Esophagus squamous epithelium (tissue), 5 donors: ENCODE data around the gene HSD11B2. TPM values are rescaled to one million over a fixed set of nuclear protein-coding genes. Genes with fewer than 3 reads are reported as not detected.

ENCODE experiments used
- DNase-seq: peaks from one replicate; lab custom pipeline; 2025; lab: John Stamatoyannopoulos, UW
- H3K27ac ChIP-seq, 4 donors: fragments of 200-600 bp; sonication (generic); one replicate each; pipeline ENCODE4 v1.5.1; 2016 to 2019; ENCODE audit warnings: mild to moderate bottlenecking in 1 of 4
- H3K27me3 ChIP-seq, 4 donors: fragments of 200-600 bp; sonication (generic); 1 replicate in 3 of 4; 2 replicates in 1 of 4; pipeline versions ENCODE4 v1.5.1 to v1.6.0; 2017 to 2021; ENCODE audit warnings: antibody characterized with exemption in 1 of 4
- H3K36me3 ChIP-seq, 3 donors: fragments of 200-600 bp; sonication (generic); one replicate each; pipeline ENCODE4 v1.5.1; 2016 to 2019
- H3K4me1 ChIP-seq, 3 donors: fragments of 200-600 bp; sonication (generic); one replicate each; pipeline ENCODE4 v1.5.1; 2017 to 2019
- H3K4me3 ChIP-seq, 4 donors: fragments of 200-600 bp; sonication (generic); 1 replicate in 3 of 4; 2 replicates in 1 of 4; pipeline ENCODE4 v1.5.1; 2016 to 2019; ENCODE audit warnings: mild to moderate bottlenecking in 2 of 4, moderate library complexity in 1 of 4
- H3K9me3 ChIP-seq, 3 donors: fragments of 200-600 bp; sonication (generic); one replicate each; pipeline ENCODE4 v1.5.1; 2016 to 2019
- CTCF ChIP-seq, 6 experiments: fragments of 450-650 bp in 4 of 6; fragments of 200-600 bp in 2 of 6; sonication (generic) in 2 of 6; IDR thresholded peaks; one replicate each; pipeline ENCODE4 v1.5.1; 2016 to 2019; ENCODE audit warnings: antibody characterized with exemption in 6 of 6, mild to moderate bottlenecking in 4 of 6, moderate library complexity in 4 of 6
- POLR2A ChIP-seq, 4 donors: fragments of 450-650 bp; IDR thresholded peaks; one replicate each; pipeline ENCODE4 v1.6.1; 2017; ENCODE audit warnings: antibody characterized with exemption in 4 of 4, mild to moderate bottlenecking in 4 of 4, moderate library complexity in 3 of 4
- WGBS, 2 donors: methylation state at CpG; one replicate each; pipeline ENCODE4 v1.1.5; 2018; 5-methylcytosine and 5-hydroxymethylcytosine counted together
- intact Hi-C: fragments of 100-400 bp; cut with DNase I; formaldehyde crosslinking; loops from one replicate; pipeline ENCODE4 v1.15.0; 2022
- total RNA-seq, 4 donors: library from RNA; depleted of rRNA; stranded (reverse); fragments of >200 nt; gene quantifications; one replicate each; pipeline ENCODE4 v1.1.0, GENCODE V29; 2016
- donor health status: DM: yes; HTN: yes; CAD: no.

The HSD11B2 gene
- total RNA-seq, 4 donors from 2014 or later = 2.1 to 13.0 (median 6.7) TPM

- Histone ChIP-seq H3K27ac (no peak overlapping the region), H3K4me3 (no peak overlapping the region), H3K36me3 (no peaks in the 10 kb centered on the region), H3K4me1 (peaks cover 0 to 13% (median 6%) of the 10 kb centered on the region in 3 donors), H3K27me3 (peaks cover 0 to 30% (median 0%) of the 10 kb centered on the region in 4 donors), H3K9me3 (no peaks in the 10 kb centered on the region)
- DNase-seq = no peak
- intact Hi-C loops = loop anchor here (5.0 kb wide), 1 partner anchor 39 kb away; no protein-coding TSS in a partner anchor
- TF ChIP-seq POLR2A (IDR thresholded peaks at IDR 0.05) (no peak), CTCF (IDR thresholded peaks at IDR 0.05) (no peak)
- 54 to 60% methylated on average over 9 of the region's 9 CpGs for WGBS, 2 donors
Measured at GRCh38 chr16:67423611-67424260, 7.2 kb upstream of the HSD11B2 start.

- Histone ChIP-seq H3K36me3 (no peaks in the 10 kb centered on the region), H3K9me3 (no peaks in the 10 kb centered on the region), H3K27me3 (peaks cover 0 to 32% (median 0%) of the 10 kb centered on the region in 4 donors), H3K4me1 (peaks cover 0 to 18% (median 6%) of the 10 kb centered on the region in 3 donors), H3K27ac (no peak overlapping the region), H3K4me3 (no peak overlapping the region)
- WGBS, 2 donors = 67 to 89% methylated on average over 5 of the region's 5 CpGs
- TF ChIP-seq POLR2A (IDR thresholded peaks at IDR 0.05) = no peak
- no peak for TF ChIP-seq CTCF (IDR thresholded peaks at IDR 0.05)
- intact Hi-C loops = loop anchor here (5.0 kb wide), 1 partner anchor 38 kb away; no protein-coding TSS in a partner anchor
- DNase-seq = no peak
Measured at GRCh38 chr16:67424261-67424615, 6.7 kb upstream of the HSD11B2 start.

- H3K4me1 ChIP-seq = peaks cover 6 to 26% (median 6%) of the 10 kb centered on the region in 3 donors
- no peak for DNase-seq
- H3K27ac ChIP-seq = no peak overlapping the region
- intact Hi-C loops = no loop called here
- no peaks in the 10 kb centered on the region for H3K9me3 ChIP-seq
- no peak overlapping the region for H3K4me3 ChIP-seq
- H3K27me3 ChIP-seq = peaks cover 0 to 39% (median 0%) of the 10 kb centered on the region in 4 donors
- WGBS, 2 donors = 51 to 55% methylated on average over 5 to 6 of the region's 6 CpGs
- no peak for TF ChIP-seq CTCF (IDR thresholded peaks at IDR 0.05)
- no peak for TF ChIP-seq POLR2A (IDR thresholded peaks at IDR 0.05)
- H3K36me3 ChIP-seq = no peaks in the 10 kb centered on the region
Measured at GRCh38 chr16:67425061-67425460, 5.9 kb upstream of the HSD11B2 start.

- no peak overlapping the region for H3K27ac ChIP-seq
- H3K4me1 ChIP-seq = peaks cover 9 to 31% (median 9%) of the 10 kb centered on the region in 3 donors
- no peaks in the 10 kb centered on the region for H3K9me3 ChIP-seq
- TF ChIP-seq CTCF (IDR thresholded peaks at IDR 0.05) (no peak), POLR2A (IDR thresholded peaks at IDR 0.05) (no peak)
- peaks cover 0 to 43% (median 0%) of the 10 kb centered on the region in 4 donors for H3K27me3 ChIP-seq
- 67 to 69% methylated on average over 1 to 4 of the region's 4 CpGs for WGBS, 2 donors
- no peak overlapping the region for H3K4me3 ChIP-seq
- H3K36me3 ChIP-seq = no peaks in the 10 kb centered on the region
- intact Hi-C loops = no loop called here
- DNase-seq = no peak
Measured at GRCh38 chr16:67425580-67425979, 5.3 kb upstream of the HSD11B2 start.

- peaks cover 11 to 36% (median 13%) of the 10 kb centered on the region in 3 donors for H3K4me1 ChIP-seq
- 72 to 89% methylated on average over 4 to 5 of the region's 7 CpGs for WGBS, 2 donors
- H3K9me3 ChIP-seq = no peaks in the 10 kb centered on the region
- no peaks in the 10 kb centered on the region for H3K36me3 ChIP-seq
- no peak overlapping the region for H3K27ac ChIP-seq
- H3K27me3 ChIP-seq = peaks cover 0 to 43% (median 0%) of the 10 kb centered on the region in 4 donors
- no peak for TF ChIP-seq CTCF (IDR thresholded peaks at IDR 0.05)
- no peak for TF ChIP-seq POLR2A (IDR thresholded peaks at IDR 0.05)
- no peak for DNase-seq
- intact Hi-C loops = no loop called here
- H3K4me3 ChIP-seq = no peak overlapping the region
Measured at GRCh38 chr16:67426022-67426421, 4.9 kb upstream of the HSD11B2 start.
